Measurements from ENCODE around the gene OTUD7B.

DNA sequence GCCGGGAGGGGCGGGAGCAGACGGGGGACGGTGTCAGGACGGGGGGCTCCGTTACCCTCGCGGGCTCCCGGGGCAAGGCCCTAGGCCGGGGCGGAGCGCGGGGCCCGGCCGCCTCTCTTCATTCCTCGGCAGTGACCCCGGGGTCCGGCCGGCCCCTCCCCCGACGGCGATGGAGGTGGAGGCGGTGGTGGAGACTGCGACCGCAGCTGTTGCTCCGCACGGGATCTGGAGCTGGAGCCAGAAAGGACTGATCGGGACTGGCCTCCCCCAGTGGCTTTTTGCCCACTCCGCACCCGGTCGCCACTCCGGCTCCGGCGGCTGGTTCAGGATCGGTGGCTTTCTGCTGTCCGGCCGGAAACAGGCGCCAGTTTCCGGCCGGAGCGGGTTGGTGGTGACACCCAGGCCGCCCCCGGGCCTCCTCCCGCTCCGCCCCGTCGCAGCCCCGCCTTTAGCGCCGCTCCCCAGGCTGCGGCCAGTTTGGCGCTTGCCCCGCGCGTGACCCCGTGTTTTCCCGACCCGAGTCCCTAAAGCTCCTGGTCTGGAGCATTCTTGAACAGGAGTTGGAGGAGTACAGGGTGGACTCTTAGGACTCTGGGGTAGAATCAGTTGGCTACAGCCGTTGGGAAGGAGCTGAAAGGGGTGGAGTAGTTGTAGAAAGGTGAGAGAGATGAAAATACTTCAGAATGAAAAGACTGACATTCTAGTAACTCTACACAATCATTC, at the start of gene OTUD7B:
- TF ChIP-seq, protein P1, sequence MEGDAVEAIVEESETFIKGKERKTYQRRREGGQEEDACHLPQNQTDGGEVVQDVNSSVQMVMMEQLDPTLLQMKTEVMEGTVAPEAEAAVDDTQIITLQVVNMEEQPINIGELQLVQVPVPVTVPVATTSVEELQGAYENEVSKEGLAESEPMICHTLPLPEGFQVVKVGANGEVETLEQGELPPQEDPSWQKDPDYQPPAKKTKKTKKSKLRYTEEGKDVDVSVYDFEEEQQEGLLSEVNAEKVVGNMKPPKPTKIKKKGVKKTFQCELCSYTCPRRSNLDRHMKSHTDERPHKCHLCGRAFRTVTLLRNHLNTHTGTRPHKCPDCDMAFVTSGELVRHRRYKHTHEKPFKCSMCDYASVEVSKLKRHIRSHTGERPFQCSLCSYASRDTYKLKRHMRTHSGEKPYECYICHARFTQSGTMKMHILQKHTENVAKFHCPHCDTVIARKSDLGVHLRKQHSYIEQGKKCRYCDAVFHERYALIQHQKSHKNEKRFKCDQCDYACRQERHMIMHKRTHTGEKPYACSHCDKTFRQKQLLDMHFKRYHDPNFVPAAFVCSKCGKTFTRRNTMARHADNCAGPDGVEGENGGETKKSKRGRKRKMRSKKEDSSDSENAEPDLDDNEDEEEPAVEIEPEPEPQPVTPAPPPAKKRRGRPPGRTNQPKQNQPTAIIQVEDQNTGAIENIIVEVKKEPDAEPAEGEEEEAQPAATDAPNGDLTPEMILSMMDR (IDR thresholded peaks at IDR 0.05): peak in 1 of 6 experiments; percentile 13
- TF ChIP-seq POLR2A (IDR thresholded peaks at IDR 0.05): peak; percentile 31 to 81
